ENCODE data around the gene TREH.

- TF ChIP-seq POLR2AphosphoS5 (IDR thresholded peaks at IDR 0.05): no peak
- TF ChIP-seq CTCF (IDR thresholded peaks at IDR 0.05): no peak
- no peak for TF ChIP-seq POLR2A (IDR thresholded peaks at IDR 0.05)
These were observed 1.5 kb downstream of the TREH start for GRCh38 chr11:118677977-118678376.
